Measurements from ENCODE around the gene MAPK9.

The MAPK9 gene

GRCh38 chr5:180201051-180201987 is 90.6 kb downstream of the MAPK9 start:
- peak; percentile 33 for DNase-seq

- no peak for DNase-seq
Observed at GRCh38 chr5:180199390-180199789, 92.5 kb downstream of the MAPK9 start.

- no peak for DNase-seq
Observed at GRCh38 chr5:180198208-180198607, 93.7 kb downstream of the MAPK9 start.

- DNase-seq, result no peak
Observed at GRCh38 chr5:180197016-180197702, 94.7 kb downstream of the MAPK9 start.

- DNase-seq, result no peak
Observed at GRCh38 chr5:180194410-180195345, 97.2 kb downstream of the MAPK9 start.

GRCh38 chr5:180193749-180194375 is 98.0 kb downstream of the MAPK9 start:
- DNase-seq, result no peak

- no peak for DNase-seq
Observed at GRCh38 chr5:180191716-180192115, 100.2 kb downstream of the MAPK9 start.

- DNase-seq, result no peak
Observed at GRCh38 chr5:180187767-180188166, 104.1 kb downstream of the MAPK9 start.

All from NCI-H748 treated with DMSO at 0.1 percent for 48 hours (cell line).